HG02610 (cell line): ENCODE measurements around the gene TNIP3.
"Not testable (repeated sequence)": the region's sequence is repeated elsewhere in the genome, so short reads cannot be mapped to it uniquely, and the experiment has no call there.

Experiments
- ATAC-seq: cut with Tn5 transposase; IDR thresholded peaks from one replicate; pipeline ENCODE4 v1.9.1; 2021; ENCODE audit warnings: mild to moderate bottlenecking, moderate library complexity; ENCODE audit not compliant: unreplicated experiment

TNIP3 gene

GRCh38 chr4:121180558-121180957, 16.4 kb upstream of the TNIP3 start:
- ATAC-seq, result no peak

DNA sequence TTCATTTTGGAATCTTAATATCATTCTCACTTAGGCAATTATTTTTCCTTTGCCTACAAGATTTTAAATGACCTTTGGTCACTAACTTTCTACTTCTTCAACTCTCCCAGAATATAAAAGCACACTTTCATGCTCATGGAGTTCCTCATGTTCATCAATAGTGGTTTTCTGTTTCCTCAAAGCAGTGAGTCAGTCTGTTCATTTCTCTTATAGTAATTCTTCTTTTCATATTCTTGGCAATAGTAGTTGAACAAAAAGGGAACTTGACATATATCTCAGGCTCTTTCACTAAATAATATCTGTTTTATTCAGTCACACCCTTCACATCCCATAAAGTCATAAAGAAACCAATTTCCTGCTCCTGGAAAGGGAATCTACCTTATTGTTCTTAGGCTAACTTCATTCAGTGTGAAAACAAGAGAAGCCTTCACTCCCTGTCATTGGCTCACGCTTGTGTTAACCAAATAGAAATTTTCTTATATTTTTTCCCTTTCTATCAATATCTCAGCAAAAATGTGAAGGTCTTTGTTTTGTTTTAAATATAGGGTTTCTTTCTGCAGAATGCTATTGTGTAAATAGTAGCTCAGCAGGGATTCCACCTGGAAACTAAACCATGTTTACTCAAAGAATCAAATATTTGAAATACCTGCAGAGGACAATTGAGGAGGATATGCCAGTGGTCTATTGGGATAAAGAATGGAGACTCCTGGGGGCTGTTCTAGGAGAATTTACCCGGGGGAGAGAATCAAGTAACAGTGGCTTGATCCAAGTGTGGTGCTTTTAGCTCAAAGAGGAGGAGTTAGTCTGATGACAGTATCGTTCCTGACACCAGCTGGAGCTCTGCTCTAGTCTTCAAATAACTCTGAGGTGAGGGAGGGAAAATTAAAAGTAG, 13.4 kb upstream of the TNIP3 start:
- no peak for ATAC-seq

- no peak for ATAC-seq
Measured at GRCh38 chr4:121176082-121176934, 12.2 kb upstream of the TNIP3 start.

DNA sequence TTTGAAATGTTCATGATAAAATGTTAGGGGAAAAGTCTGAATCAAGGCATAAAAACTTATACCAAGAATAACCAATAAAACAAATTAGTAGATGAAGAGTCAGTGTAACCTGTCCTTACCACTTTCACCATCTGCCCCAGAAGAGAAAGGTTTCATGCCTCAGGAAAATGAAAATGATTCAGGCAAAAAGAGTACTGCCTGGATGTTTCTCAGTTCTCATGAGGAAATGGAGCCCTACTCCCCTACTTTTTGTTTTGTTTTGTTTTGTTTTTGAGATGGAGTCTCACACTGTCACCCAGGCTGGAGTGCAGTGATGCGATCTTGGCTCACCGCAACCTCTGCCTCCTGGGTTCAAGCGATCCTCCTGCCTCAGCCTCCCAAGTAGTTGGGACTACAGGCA, 7.4 kb upstream of the TNIP3 start:
- ATAC-seq, result not testable (repeated sequence)

- ATAC-seq, result peak; percentile 94
Measured at GRCh38 chr4:121168446-121169281, 4.5 kb upstream of the TNIP3 start.

DNA sequence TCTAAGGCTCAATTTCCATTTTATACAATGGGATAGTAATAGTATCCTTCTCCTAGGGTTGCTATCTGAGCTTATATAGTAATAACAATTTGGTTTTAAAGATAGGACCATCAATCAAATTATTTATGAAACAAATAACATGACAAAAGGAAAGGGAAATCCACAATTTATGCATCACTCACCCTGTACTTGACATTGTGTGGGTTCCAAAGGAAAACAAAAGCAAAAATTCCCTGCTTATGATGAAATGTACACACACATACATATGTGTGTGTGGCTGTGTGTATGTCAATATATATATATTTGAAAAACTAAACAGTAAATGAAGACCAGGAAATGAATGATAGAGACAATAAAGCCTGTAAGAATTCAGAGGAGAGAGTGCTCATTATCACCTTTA, 2.9 kb upstream of the TNIP3 start:
- no peak for ATAC-seq

DNA sequence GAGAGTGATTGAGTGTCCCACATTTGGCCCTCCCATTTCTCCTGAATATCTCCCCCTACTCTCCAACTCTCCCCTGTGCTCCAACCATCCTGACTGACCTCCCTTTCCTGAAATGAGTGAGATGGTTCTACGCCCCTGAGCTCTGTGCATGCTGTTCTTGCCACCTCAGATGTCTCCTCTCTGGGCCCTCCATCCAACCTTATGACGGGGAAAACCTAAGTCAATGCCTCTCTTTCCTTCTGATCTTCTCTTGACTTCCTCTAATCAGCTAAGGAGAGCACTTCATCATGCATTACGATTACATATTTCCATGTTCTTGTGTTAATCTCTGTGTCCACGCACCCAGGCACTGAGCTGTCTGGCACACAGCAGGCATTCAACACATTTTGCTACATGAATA, 1.1 kb upstream of the TNIP3 start:
- ATAC-seq, result no peak

- ATAC-seq, result no peak
Measured at GRCh38 chr4:121156822-121157769, 7.0 kb downstream of the TNIP3 start.

- ATAC-seq, result no peak
Measured at GRCh38 chr4:121155893-121156292, 8.2 kb downstream of the TNIP3 start.

DNA sequence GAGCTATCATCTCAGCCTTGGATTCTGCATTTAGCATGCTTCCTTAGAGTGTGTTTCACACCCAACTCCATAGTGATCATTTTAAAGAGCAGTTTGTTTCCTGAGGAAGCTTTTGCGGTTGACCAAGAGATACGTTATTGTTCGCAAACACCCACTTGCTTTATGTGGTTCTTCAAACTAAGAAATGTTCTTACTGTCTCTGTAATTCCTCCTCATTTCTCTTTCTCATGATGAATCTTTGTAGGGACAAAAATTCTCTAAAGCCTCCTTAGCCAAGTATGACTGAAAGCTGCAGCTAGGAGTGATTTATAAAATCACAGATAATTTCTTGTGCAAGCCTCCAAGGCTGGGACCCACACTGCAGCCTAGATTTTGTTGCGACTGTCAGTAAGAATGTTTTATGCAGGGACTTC, 10.0 kb downstream of the TNIP3 start:
- ATAC-seq, result peak; percentile 70

DNA sequence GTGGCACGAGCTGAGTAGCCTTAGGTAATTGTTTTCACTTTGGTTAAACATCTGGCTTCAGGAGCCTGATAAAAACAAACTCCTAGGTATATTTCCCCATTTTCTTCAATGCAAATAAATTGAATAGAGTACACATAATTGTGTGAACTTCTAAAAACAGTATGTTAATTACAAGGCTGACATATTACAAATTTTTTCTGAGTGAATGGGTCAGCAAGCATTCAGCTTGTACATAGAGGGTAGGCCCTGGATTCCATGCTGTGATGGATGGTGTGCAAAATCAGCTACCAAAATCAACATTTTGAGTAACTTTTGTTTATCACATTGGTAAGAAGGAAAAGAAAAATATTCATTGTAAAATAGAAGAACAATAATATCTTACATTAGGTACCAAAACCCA, 12.2 kb downstream of the TNIP3 start:
- no peak for ATAC-seq

DNA sequence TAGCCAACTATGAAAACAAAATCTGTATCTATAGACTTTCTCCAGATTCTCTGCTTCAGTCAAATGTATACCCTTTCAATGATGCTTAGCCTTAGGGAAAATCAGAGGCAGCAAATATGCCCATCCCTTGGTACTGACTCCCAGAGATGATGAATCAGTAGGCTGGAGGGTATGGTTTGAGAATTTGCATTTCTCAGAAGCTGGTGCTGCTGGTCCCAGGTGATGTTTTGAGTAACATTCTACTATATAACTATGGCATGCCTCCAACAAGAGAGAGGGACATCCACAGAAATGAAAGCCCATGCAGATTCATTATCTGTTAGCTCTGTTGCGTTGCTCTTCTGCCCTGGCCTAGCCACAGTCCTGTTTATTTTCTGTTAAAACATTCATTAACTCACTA, 13.6 kb downstream of the TNIP3 start:
- no peak for ATAC-seq

- ATAC-seq, result no peak
Measured at GRCh38 chr4:121150003-121150402, 14.1 kb downstream of the TNIP3 start.

- ATAC-seq, result no peak
Measured at GRCh38 chr4:121148621-121149020, 15.5 kb downstream of the TNIP3 start.

GRCh38 chr4:121148000-121148399, 16.1 kb downstream of the TNIP3 start:
- ATAC-seq, result no peak

DNA sequence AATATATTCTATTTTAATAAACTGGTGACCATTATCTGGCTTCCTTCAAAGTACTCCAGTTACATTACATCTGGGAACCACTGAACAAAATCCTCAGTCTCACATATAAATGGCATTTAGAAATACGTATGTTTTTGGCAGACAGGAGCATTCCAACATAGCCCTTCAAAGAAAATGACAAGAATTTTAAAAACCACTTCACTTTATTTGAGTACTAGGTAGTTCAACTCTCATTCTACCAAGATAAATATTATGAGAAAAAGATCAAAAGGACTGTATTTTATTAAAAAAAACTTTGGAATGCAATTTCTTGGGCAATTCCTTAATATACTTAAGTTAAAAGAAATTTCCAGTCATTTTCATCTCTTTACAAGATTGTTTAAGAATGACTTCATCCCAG, 17.6 kb downstream of the TNIP3 start:
- no peak for ATAC-seq

DNA sequence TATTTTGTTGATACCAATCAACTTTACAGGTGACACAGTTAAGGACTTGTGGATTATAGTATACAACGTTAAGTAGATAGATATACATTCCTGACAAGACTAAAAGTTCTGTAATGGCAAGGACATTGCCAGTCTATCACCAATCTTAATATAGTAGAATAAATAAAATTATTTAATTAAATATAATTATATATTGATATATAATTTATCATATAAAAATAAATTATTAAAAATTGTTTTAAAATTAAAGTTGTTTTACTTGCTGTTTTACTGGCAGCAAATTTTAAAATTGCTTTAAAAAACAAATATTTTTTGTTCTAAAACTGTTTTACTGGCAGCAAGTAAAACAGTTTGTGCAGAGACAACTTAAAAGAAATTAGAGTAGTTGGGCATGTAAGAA, 18.7 kb downstream of the TNIP3 start:
- ATAC-seq, result no peak

DNA sequence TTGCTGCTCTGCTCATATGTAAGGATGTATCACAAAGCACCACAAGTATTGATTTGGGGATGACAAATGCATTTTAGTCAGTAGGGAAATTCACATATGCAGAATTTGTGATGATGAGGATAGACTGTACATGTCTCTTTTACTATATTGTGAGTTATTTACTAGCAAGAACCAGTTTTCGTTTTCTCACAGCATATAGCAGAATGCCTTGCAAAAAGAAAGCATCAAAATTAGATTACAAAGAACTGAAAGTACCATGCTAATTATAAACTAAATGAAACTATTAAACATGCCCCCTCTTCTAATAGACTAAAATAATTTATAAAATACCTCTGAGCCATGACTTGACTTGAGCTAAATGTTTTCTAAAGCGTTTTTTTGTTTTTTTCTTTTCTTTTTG, 20.1 kb downstream of the TNIP3 start:
- ATAC-seq, result no peak

DNA sequence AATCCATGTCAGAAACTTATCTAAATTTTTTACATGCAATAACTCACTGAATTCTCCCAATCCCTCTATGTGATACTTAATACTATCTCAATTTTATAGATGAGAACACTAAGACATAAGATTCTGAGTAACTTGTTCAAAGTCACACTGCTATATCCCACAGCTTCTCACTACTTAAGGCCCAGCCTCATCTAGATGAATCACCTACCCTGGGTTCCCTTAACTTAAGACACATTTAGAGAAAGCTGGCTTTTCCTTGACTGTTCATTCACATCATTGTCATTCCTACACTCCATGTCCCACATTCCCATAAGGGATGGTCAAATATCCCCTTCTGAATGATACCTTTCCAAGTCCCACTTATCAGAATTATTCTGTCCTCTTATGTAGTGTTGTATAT, 21.0 kb downstream of the TNIP3 start:
- no peak for ATAC-seq
